SU-DHL-6 (cell line): ENCODE results near the gene ZNF280D.

Experiments
- H2AFZ ChIP-seq: fragments of 200-600 bp; sonication (generic); 2 replicates; pipeline ENCODE4 v1.6.1; 2014; ENCODE audit warnings: low read depth, mild to moderate bottlenecking, moderate library complexity, mixed read lengths, antibody characterized with exemption, low read length; ENCODE audit not compliant: severe bottlenecking
- H3F3A ChIP-seq: fragments of 200-600 bp; shearing (Covaris generic); 2 replicates; pipeline ENCODE4 v1.6.0; 2016; ENCODE audit warnings: antibody characterized with exemption, mild to moderate bottlenecking; ENCODE audit not compliant: insufficient read depth
- H3K27ac ChIP-seq: fragments of 200-600 bp; sonication (generic); 2 replicates; pipeline ENCODE4 v1.5.1; 2016; ENCODE audit warnings: low read depth, mild to moderate bottlenecking, low read length, moderate library complexity, mixed read lengths
- H3K27me3 ChIP-seq: fragments of 200-600 bp; sonication (generic), shearing (Covaris generic); 2 replicates; pipeline ENCODE4 v1.6.0; 2014; ENCODE audit warnings: mild to moderate bottlenecking, low read length
- H3K36me3 ChIP-seq: fragments of 200-600 bp; sonication (generic); 2 replicates; pipeline ENCODE4 v1.6.1; 2014; ENCODE audit warnings: mild to moderate bottlenecking, low read length, mixed read lengths
- H3K4me2 ChIP-seq: fragments of 300-600, 200-600 bp; shearing (Covaris generic), sonication (generic); 2 replicates; pipeline ENCODE4 v1.6.0; 2014; ENCODE audit warnings: low read length, low read depth, mild to moderate bottlenecking; ENCODE audit not compliant: poor library complexity, severe bottlenecking
- H3K4me3 ChIP-seq: fragments of 200-600 bp; sonication (generic); 2 replicates; pipeline ENCODE4 v1.5.1; 2014; ENCODE audit warnings: antibody characterized with exemption, low read length, mild to moderate bottlenecking, mixed read lengths; ENCODE audit not compliant: insufficient read depth, poor library complexity, severe bottlenecking
- H3K79me2 ChIP-seq: fragments of 200-600 bp; sonication (generic); 2 replicates; pipeline ENCODE4 v1.6.1; 2014; ENCODE audit warnings: mild to moderate bottlenecking, low read length, moderate library complexity; ENCODE audit not compliant: insufficient read depth
- H3K9ac ChIP-seq: fragments of 200-600 bp; sonication (generic); 2 replicates; pipeline ENCODE4 v1.7.0; 2014; ENCODE audit warnings: mild to moderate bottlenecking, low read length
- H3K9me2 ChIP-seq: fragments of 200-600 bp; sonication (generic); replicated peaks from 2 replicates; pipeline ENCODE4 v1.6.1; 2014; ENCODE audit warnings: low read length; ENCODE audit not compliant: insufficient read depth
- H3K9me3 ChIP-seq: fragments of 200-600 bp; sonication (generic); 2 replicates; pipeline ENCODE4 v1.6.1; 2014; ENCODE audit warnings: low read length, mixed read lengths; ENCODE audit not compliant: insufficient read depth
- H4K20me1 ChIP-seq: fragments of 200-600 bp; sonication (generic); 2 replicates; pipeline ENCODE4 v1.6.1; 2014; ENCODE audit warnings: low read depth, mild to moderate bottlenecking, antibody characterized with exemption, low read length, moderate library complexity, mixed read lengths
- EZH2phosphoT487 ChIP-seq: fragments of 200-600 bp; sonication (generic), shearing (Covaris generic); conservative IDR thresholded peaks from 2 replicates; pipeline ENCODE4 v1.6.1; 2018; ENCODE audit warnings: mild to moderate bottlenecking, antibody characterized with exemption, low read length, moderate library complexity, mixed read lengths
- TF ChIP-seq, protein P1 (sequence below): fragments of 200-600 bp; sonication (generic); IDR thresholded peaks from one replicate; pipeline ENCODE4 v1.5.1; 2017; ENCODE audit warnings: antibody characterized with exemption, mild to moderate bottlenecking, low read length, moderate library complexity; ENCODE audit not compliant: insufficient read depth, poor library complexity, severe bottlenecking

The ZNF280D gene

GRCh38 chr15:56654216-56654615, 79.1 kb downstream of the ZNF280D start:
- no peak overlapping the region for H2AFZ ChIP-seq

DNA sequence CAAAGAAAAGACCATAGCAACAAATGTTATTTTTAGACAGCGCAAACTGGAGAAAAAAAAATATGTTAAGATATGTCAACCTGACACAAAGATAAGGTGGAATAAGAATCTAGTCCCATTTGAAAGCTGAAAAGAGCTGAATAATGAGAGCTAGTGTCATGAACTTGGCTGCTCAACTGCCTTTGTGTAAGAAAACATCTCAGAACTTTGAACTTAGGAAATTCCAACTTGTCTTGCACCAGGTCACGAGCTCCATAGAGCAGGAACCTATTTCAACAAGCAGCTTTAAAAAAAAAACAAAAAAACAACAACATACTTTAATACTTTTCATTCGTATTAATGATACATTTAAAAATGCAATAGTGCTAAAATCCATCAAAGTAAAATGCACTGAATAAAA, 79.5 kb downstream of the ZNF280D start:
- no peak overlapping the region for H3K27ac ChIP-seq
- H3K79me2 ChIP-seq = no peaks in the 10 kb centered on the region
- no peak overlapping the region for H3K4me3 ChIP-seq
- H3K9me3 ChIP-seq = no peaks in the 10 kb centered on the region
- H3K4me2 ChIP-seq = no peak overlapping the region
- no peaks in the 10 kb centered on the region for H3K9me2 ChIP-seq
- H4K20me1 ChIP-seq = no peaks in the 10 kb centered on the region
- H3F3A ChIP-seq = no peaks in the 10 kb centered on the region
- TF ChIP-seq EZH2phosphoT487 = no peak
- TF ChIP-seq, protein P1, sequence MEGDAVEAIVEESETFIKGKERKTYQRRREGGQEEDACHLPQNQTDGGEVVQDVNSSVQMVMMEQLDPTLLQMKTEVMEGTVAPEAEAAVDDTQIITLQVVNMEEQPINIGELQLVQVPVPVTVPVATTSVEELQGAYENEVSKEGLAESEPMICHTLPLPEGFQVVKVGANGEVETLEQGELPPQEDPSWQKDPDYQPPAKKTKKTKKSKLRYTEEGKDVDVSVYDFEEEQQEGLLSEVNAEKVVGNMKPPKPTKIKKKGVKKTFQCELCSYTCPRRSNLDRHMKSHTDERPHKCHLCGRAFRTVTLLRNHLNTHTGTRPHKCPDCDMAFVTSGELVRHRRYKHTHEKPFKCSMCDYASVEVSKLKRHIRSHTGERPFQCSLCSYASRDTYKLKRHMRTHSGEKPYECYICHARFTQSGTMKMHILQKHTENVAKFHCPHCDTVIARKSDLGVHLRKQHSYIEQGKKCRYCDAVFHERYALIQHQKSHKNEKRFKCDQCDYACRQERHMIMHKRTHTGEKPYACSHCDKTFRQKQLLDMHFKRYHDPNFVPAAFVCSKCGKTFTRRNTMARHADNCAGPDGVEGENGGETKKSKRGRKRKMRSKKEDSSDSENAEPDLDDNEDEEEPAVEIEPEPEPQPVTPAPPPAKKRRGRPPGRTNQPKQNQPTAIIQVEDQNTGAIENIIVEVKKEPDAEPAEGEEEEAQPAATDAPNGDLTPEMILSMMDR = no peak
- H3K9ac ChIP-seq = no peak overlapping the region
- no peaks in the 10 kb centered on the region; the same call in none of the 2 replicates for H3K36me3 ChIP-seq
- H2AFZ ChIP-seq = no peak overlapping the region
- no peaks in the 10 kb centered on the region for H3K27me3 ChIP-seq

More at GRCh38 chr15:56654216-56654615, 79.1 kb downstream of the ZNF280D start:
- Histone ChIP-seq H3K36me3 (no peaks in the 10 kb centered on the region; the same call in none of the 2 replicates), H3K9ac (no peak overlapping the region), H3K79me2 (no peaks in the 10 kb centered on the region), H3K9me2 (no peaks in the 10 kb centered on the region), H3K27ac (no peak overlapping the region), H4K20me1 (no peaks in the 10 kb centered on the region), H3K4me2 (no peak overlapping the region), H3F3A (no peaks in the 10 kb centered on the region), H3K4me3 (no peak overlapping the region), H3K9me3 (no peaks in the 10 kb centered on the region), H3K27me3 (no peaks in the 10 kb centered on the region)
- TF ChIP-seq, protein P1 = no peak
- TF ChIP-seq EZH2phosphoT487 = no peak

DNA sequence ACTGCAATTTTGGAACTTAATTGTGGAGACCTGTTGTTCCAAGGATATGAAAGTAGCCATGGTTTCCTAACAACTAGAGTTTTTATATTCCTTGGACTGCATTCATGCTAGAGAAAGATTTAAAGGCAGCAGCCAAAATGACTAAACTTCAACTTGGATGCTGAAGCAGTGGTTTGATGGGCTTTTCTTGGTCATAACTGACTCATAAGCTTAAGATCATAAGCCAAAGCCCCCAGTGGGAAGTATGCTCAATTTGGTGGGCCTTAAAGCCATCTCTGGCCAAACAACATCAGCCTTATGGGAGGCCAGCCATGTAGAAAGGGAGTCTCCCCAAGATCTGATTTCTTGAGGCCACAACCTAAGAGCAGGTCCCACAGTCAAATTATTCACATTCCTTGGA, 80.2 kb downstream of the ZNF280D start:
- Histone ChIP-seq H3K79me2 (no peaks in the 10 kb centered on the region), H3K9me2 (no peaks in the 10 kb centered on the region), H4K20me1 (no peaks in the 10 kb centered on the region), H3K4me2 (no peak overlapping the region), H3K9me3 (no peaks in the 10 kb centered on the region), H3K27ac (no peak overlapping the region), H2AFZ (no peak overlapping the region), H3K9ac (no peak overlapping the region), H3K27me3 (no peaks in the 10 kb centered on the region), H3K4me3 (no peak overlapping the region), H3F3A (no peaks in the 10 kb centered on the region), H3K36me3 (no peaks in the 10 kb centered on the region; the same call in none of the 2 replicates)
- TF ChIP-seq EZH2phosphoT487 = no peak
- TF ChIP-seq, protein P1 = no peak
